Astrocyte of the cerebellum (primary cell): Measurements from ENCODE around the gene MRPL50.

Source experiments
- DNase-seq: peaks from one replicate; pipeline ENCODE4 v3.0.0-alpha.2; 2011; ENCODE audit warnings: low read depth
- H3K4me3 ChIP-seq: 2 replicates; pipeline ENCODE4 v1.5.1; 2011; ENCODE audit warnings: mild to moderate bottlenecking, low read depth, low read length, moderate library complexity
- in situ Hi-C: cut with HindIII; loops from 2 replicates; pipeline ENCODE4 v1.10.0; 2017; ENCODE audit warnings: low sequenced_read_pairs
- TF ChIP-seq, protein P1 (sequence below): IDR thresholded peaks from 2 replicates; pipeline ENCODE4 v1.5.1; 2012; ENCODE audit warnings: low read length, low read depth, moderate library complexity, mild to moderate bottlenecking; ENCODE audit errors: missing control alignments

The MRPL50 gene

DNA sequence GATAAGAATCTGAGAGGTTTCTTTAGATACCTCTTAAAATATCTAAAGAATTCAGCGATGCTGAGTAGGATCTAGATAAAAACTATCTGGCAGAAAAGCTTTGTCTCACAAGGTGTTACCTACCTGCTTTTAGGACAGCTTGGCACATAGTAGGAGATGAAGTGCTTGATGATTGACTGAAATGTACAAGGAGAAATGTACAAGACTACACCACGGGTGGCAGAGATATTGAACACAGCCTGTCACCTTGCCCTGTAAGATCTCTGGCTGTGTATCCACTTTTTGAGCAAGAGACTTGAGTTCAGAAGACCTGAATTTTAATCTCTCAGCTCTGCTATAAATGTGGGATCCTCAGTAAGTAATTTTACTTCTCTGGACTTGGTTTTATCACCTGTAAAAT lies 21.4 kb upstream of the MRPL50 start:
- in situ Hi-C loops = no loop called here
- TF ChIP-seq, protein P1, sequence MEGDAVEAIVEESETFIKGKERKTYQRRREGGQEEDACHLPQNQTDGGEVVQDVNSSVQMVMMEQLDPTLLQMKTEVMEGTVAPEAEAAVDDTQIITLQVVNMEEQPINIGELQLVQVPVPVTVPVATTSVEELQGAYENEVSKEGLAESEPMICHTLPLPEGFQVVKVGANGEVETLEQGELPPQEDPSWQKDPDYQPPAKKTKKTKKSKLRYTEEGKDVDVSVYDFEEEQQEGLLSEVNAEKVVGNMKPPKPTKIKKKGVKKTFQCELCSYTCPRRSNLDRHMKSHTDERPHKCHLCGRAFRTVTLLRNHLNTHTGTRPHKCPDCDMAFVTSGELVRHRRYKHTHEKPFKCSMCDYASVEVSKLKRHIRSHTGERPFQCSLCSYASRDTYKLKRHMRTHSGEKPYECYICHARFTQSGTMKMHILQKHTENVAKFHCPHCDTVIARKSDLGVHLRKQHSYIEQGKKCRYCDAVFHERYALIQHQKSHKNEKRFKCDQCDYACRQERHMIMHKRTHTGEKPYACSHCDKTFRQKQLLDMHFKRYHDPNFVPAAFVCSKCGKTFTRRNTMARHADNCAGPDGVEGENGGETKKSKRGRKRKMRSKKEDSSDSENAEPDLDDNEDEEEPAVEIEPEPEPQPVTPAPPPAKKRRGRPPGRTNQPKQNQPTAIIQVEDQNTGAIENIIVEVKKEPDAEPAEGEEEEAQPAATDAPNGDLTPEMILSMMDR = no peak
- DNase-seq = no peak
- H3K4me3 ChIP-seq = no peak overlapping the region

DNA sequence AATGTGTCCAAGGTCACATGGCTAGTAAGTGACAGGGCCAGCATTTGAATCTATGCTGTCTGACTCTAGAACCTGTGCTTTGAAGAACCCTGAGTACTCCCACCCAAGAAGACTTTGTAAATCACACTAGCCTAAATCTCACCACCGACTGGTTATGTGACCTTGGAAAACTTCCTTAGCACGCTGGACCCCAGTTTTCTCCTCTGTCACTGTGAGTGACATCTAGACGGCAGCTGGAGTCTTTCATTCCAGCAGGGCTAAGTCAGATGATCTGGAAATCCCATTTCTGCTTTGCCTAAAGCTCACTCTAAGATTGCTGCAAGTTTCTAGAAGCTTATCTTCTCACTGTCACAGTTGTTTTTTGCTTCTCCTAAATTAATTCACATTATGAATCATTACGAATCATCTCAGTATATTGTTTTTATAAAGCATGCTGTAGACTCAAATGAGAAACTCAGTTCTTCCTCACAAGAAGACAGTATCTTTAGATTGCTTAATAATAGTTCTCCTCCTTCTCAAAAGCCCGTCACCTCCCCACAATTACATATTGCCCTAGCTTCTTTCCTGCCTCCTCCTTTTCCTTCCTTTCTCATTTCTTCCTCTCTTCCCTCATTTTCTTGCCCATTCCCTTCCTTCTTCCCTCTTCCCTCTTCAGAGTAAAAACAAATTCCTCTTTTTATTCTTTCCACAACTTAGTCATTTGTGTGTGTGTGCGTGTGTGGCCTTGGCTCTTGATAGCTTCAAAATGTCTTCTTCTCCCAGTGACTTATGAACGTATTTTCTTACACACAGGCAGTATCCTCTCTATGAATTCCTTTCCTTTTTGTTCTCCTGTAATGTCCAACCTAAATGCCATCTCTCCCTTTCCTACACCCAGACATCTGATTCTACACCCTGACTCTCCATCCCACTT lies 20.4 kb upstream of the MRPL50 start:
- in situ Hi-C loops = no loop called here
- DNase-seq = no peak
- H3K4me3 ChIP-seq = no peak overlapping the region
- TF ChIP-seq, protein P1 = no peak

DNA sequence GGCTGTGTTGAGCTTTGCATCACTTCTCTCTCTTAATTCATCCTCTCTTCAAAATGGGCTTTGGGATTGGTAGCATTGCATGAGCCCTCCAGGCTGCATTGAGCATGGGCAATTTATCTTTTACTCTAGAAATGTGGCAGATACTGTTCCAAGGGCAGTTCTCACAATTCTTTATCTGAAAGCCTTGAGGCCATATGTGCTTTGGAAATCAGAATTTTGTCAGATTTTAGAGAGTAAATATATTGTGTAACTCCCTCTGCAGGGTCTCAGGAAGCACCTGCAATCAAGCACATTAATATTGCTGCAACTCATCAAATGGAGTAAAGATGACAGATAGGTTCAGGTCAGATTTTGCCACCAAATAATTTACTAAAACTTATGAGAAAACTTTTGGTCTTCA lies 19.6 kb upstream of the MRPL50 start:
- in situ Hi-C loops = no loop called here
- TF ChIP-seq, protein P1 = no peak
- DNase-seq = no peak
- H3K4me3 ChIP-seq = no peak overlapping the region

DNA sequence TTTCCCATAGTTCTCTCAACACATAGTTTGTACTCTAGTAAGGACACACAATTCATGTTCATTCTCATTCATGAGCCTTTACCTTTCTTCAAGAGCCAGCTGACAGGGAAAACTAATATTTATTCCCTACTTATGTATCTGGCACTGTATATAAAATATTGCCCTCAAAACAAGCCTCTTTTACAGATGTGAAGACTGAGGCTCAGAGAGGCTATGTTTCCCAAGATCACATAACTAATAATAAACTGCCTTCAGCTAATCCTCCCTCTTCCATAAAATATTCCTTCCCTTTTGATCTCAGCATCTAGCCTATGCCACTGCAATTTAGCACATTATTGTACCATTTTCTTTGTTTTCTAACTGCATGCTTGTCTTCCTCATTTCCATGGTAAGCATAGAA lies 19.0 kb upstream of the MRPL50 start:
- in situ Hi-C loops = no loop called here
- DNase-seq = no peak
- TF ChIP-seq, protein P1 = no peak
- H3K4me3 ChIP-seq = no peak overlapping the region

DNA sequence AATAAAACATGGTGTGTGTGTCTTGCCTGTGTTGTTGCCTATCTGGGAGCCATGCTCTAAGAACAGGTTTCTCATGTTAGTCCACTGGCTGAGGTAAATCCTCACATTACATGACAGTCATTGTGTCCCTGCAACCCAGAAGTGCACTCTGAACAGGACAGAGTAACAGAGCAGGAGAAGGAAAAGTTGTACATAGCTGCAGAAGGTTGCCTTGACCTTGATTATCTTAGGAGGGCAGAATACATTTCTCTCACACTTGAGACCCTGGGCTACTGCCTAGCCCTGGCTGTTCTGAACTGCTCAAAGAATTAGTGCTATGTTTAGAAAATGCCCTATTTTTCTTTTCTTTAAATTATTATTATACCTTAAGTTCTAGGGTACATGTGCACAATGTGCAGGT lies 17.2 kb upstream of the MRPL50 start:
- no peak overlapping the region for H3K4me3 ChIP-seq
- TF ChIP-seq, protein P1 = no peak
- in situ Hi-C loops = no loop called here
- DNase-seq = no peak

DNA sequence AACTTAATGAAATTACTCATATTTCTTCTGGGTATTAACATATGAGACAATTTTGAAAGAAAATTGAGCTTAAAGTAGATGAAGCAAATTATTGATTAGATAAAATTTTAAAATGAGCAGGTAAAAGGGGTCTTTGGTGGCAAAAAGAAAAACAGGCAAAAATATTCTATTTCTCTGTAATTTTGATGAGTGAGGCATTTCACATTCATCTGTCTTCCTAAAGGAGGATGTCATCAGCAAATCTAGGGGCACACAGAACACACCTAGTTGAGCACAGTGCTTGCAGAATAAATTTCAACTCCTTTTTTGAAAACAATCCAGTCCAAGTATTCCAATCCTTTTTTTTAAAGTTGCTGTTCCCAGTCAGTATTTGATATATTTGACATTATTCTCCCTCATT lies 16.4 kb upstream of the MRPL50 start:
- in situ Hi-C loops = no loop called here
- TF ChIP-seq, protein P1 = no peak
- H3K4me3 ChIP-seq = no peak overlapping the region
- no peak for DNase-seq
